ENCODE data around the gene DUS2.
"Not testable (repeated sequence)": the region's sequence is repeated elsewhere in the genome, so short reads cannot be mapped to it uniquely, and the experiment has no call there.

The DUS2 gene

DNA sequence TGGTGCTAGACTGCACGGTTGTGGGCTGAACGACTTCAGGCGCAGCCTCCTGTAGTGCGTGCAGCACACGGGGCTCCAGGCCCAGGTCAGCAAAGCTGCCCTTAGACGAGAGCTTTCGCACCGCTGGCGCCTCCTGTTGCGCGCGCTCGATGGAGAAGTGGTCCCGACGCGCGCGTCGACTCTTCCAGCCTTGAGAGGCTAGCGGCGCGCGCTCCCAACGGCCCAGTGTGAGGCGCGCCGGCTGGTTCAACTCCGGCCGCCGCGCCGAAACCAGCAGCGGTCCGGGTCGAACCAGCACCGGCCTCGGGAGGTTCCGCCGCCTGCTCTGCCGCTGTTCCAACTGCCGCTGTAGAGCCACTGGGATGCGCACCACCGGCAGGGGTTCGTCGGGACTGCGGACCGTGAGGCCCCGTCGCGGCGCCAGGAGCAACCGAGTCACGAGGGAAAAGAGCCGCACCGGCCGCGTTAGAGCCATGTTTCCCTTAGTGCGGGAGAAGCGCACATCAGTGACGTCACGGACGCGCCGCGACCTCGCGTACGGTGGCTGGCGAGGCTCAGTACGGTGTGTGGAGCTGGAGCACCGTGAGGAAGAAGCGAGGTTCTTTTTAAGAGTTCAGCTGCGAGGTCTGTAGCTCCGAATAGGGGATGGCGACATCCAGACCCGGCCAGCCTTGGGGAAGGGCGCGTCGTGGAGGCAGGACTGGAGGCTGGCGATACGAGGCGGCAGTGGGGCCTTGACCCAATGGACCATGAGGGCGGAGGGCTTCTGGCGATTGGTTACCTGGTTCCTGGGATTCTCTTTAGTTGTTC is at the start of gene DUS2, which contains the start of gene DDX28:
Gene DUS2, plus strand, starts transcription at position 557 of the 810 bp plus-strand sequence. CDS start 14,740 bp downstream, outside the sequence.
Gene DDX28, minus strand, starts transcription at position 505 of the 810 bp plus-strand sequence. Its CDS starts 30 bp downstream, at position 475.
- DNase-seq = peak in 55 of 56 donors; percentile 25 to 96 (median 87)

DNA sequence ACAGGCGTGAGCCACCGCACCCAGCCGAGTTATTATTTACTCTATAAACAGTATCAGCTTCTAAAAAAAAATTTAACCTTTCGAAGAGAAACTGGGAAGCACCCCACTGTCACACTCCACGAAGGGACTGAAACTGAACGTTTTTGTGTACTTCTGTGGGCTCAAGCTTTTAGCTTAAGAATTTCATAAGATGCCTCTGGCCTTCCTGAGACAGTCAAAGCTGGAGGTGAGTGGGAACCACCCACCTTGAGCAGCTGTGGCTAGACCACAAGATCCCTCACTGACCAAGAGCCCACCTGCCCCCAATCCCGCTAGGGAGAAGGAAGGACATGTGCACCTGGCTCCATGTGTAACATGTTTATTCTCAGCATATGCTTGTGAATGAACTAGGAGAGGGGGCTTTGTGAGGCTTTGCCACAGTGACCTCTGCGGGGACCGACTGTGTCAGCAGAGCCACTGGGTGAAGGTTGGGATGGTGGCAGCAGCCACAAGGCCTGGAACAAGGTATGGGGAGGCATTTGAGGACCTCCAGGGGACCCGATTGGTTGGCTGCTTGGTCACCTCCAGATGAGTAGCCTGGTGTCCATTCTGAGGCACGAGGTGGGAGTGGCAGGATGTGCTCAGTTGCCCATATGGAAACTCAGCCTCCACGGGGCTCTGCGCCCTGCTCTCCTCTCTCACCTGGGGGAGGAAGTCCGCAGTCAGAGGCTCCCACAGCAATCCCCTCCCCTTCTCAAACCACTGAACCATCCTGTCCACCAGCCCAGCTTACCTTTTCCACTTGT is 47.6 kb upstream of the DUS2 start:
- DNase-seq = no peak

GRCh38 chr16:67976205-67976604 is 46.9 kb upstream of the DUS2 start:
- DNase-seq = no peak

DNA sequence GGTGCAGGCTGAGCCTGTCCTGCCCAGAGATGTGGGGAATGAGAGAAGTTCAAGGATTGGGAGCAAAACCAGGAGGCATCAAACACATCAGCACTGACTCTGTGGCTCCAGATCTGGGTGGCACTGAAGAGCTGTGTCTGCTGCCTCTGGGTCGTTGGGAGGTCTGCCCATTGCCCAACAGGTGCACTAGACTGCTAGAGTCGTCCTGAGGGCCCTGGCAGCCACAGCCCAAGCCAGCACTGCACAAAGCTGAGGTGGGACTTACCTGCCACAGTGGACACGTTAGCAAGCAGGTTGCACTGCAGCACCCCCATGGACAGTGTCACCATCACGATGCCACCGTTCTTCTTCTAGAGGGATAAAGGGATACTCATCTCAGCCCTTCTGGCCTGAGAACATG is 46.1 kb upstream of the DUS2 start:
- no peak for DNase-seq

DNA sequence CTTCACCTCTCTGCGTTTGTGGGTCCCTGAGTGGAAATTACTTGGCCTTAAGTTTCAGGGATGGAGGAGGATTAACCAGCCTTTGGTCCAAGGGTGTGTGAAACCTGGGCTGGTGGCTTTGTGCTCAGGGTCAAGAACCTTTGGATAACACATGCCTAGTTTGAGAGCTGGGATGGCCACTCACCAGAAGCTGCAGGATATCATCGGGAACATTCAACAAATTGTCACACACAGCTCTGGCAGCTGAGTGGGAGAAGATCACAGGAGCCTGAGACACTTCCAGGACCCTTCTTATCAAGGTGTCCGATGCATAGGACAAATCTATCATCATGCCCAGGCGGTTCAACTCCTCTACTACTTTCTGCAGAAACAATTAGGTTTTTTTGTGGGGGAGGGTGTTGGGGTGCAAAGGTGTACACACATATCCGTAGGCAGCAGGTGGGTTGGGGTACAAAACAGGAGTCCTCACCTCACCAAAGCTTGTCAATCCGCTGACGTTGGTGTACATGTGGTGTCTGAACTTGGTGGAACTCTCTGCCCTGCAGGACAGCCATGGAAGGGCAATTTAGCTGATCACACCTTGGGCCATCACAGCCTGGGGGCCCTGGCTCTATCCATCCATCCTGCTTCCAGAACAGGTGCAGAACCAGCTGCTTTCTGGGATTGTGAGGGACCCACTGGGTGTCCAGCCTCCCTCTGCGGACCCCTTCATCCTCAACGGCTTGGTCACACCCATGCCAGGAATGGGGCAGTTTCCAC is 45.4 kb upstream of the DUS2 start:
- DNase-seq = no peak

GRCh38 chr16:67979955-67980678 is 43.0 kb upstream of the DUS2 start, which contains the start of gene DPEP3:
Gene DPEP3, minus strand, starts transcription at chr16:67980499. Its CDS starts 119 bp downstream, at chr16:67980380.
- DNase-seq = no peak

- DNase-seq = no peak
These were observed 40.9 kb upstream of the DUS2 start for GRCh38 chr16:67982011-67982696.

- no peak for DNase-seq
These were observed 36.1 kb upstream of the DUS2 start for GRCh38 chr16:67986949-67987348.

GRCh38 chr16:67987460-67988160 is 35.5 kb upstream of the DUS2 start:
- peak in 31 of 56 donors; percentile 6 to 55 (median 31) for DNase-seq

DNA sequence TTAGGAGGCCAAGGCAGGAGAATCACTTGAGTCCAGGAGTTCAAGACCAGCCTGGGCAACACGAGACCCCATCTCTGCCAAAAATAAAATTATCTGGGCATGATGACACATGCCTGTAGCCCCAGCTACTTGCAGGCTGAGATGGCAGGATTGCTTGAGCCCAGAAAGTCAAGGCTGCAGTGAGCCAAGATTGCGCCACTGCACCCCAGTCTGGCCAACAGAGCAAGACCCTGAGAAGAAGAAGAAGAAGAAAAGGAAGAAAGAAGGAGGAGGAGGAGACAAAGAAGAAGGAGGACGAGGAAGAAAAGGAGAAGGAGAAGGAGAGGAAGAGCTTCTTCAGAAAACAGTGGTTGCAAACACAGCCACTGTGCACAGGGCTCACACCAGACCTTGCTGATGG is 34.4 kb upstream of the DUS2 start:
- DNase-seq = no peak

DNA sequence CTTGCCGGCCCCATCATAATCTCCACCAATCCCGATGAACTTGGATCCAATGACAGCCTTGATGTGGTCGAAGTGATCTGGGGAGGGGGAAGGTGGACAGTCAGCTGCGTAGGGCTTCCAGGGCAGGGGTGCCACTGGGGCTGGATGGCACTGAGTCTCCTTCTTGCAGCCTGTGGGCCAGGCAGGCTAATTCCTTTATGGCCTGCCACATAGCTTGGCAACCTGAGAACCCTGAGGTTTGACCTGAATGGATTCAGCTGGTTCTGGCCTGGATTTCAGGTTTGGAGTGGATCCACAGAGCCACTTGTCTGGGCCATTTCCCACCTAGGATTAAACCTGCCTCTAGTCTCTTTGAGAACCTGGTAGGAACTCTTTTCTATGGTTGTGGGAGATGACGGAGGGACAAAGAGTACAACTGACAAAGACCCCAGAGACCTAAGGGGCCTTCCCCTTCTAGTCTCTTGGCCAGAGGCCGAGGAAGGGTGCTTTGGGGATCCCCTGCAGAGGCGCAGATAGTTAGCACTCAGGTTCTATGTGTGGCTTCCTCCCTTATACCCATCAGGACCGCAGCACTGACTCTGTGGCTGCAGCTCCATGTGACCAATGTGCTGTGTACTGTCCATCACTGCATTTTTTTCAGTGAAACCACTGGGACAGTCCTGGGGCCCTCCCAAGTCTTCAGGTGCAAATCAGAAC is 33.6 kb upstream of the DUS2 start:
- DNase-seq = no peak

GRCh38 chr16:67990018-67990386 is 33.1 kb upstream of the DUS2 start:
- DNase-seq = no peak

DNA sequence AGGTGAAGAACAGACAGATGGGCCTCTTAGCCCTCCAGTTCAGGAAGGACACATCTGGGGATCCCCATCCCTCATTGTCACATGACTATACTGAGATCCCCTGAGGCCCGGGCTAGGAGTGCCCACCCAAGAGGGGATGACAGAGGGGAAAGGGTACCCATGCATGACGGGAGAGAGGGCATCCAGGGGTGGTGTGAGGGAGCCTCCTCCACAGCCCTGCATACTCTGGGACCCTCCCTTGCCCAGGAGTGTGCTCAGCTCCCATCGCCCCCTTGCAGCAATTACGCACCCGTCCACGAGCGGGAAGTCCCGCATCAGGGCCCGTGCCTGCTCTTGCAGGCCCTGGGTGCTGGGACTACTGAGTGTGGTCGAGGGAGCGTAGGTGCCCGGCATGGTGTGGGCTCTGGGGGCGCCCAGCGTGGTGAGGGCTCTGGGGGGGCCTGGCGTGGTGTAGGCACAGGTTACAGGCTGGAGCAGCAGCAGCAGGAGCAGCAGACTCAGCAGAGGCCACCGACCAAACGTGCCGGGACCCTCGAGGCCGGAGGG is 30.4 kb upstream of the DUS2 start:
- no peak for DNase-seq

DNA sequence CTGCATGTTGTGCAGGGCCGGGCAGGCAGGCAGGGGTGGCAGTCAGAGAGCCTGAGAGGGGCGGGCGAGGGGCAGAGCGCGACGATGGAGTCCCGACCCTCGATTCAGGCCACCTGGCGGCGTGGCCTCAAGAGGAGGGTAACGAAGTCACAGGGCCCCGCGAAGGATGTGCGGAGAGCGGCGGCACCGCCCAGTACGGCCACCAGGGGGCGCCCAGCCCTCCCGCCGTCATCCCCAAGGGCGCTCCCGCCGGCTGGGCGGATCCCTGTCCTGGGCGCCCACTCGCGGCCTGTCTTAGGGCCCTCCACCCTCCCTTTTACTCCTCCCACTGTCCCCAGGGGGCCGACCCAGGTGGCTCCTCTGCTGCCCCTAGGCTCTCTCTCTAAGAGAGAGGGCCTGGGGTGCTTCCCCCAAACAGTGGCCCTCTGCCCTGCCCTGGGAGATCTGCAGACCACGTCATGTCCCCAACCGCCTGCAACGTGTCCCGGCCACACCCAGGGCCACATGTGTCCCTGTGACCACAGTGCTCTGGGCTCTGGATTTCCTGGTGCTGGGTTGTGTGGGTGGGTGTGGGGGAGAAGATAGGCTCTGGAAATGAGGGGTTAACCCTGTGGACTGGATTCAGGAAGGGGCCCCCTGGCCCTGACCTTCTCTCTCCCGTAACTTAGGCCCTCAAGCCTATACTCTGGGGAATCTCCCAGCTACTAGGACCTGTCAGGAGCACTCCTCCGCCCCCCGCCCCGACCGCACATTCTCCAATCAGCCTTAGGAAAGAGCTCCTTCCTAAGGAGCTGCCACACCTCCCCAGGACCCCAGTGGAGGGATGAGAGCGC is 29.7 kb upstream of the DUS2 start:
- peak in 46 of 56 donors; percentile 3 to 75 (median 34) for DNase-seq

GRCh38 chr16:67994040-67994408 is 29.1 kb upstream of the DUS2 start:
- DNase-seq = not testable (repeated sequence)

GRCh38 chr16:67995423-67995822 is 27.7 kb upstream of the DUS2 start:
- DNase-seq = no peak

GRCh38 chr16:67996666-67997065 is 26.4 kb upstream of the DUS2 start:
- DNase-seq = no peak
